Mesothelial cell of epicardium (in vitro differentiated cells): ENCODE measurements around the gene DUSP10. TPM values are rescaled to one million over a fixed set of nuclear protein-coding genes. Genes with fewer than 3 reads are reported as not detected.

Source experiments
- DNase-seq, 2 experiments: peaks; one replicate each; pipeline ENCODE4 v3.0.0; 2021; ENCODE audit warnings: low spot score in 2 of 2; ENCODE audit not compliant: unreplicated experiment in 2 of 2
- H3K27ac Mint-ChIP-seq: 2 replicates; pipeline ENCODE4 v1.8.0; 2021; ENCODE audit warnings: mixed read lengths
- H3K27me3 Mint-ChIP-seq: 2 replicates; pipeline ENCODE4 v1.8.0; 2021; ENCODE audit warnings: low read depth, mixed read lengths
- H3K36me3 Mint-ChIP-seq: 2 replicates; pipeline ENCODE4 v1.8.0; 2021; ENCODE audit warnings: mixed read lengths
- H3K4me1 Mint-ChIP-seq: 2 replicates; pipeline ENCODE4 v1.8.0; 2021; ENCODE audit warnings: mixed read lengths
- H3K4me3 Mint-ChIP-seq: 2 replicates; pipeline ENCODE4 v1.8.0; 2021; ENCODE audit warnings: mild to moderate bottlenecking, moderate library complexity, mixed read lengths
- H3K9me3 Mint-ChIP-seq: 2 replicates; pipeline ENCODE4 v1.8.0; 2021; ENCODE audit warnings: mixed read lengths
- CTCF ChIP-seq: fragments of 200-600 bp; sonication (generic); IDR thresholded peaks from one replicate; pipeline ENCODE4 v1.5.0; 2021; ENCODE audit warnings: antibody characterized with exemption; ENCODE audit not compliant: unreplicated experiment
- total RNA-seq: library from RNA; stranded (reverse); gene quantifications from 3 replicates; pipeline ENCODE4 v1.2.1, GENCODE V29; 2021

The DUSP10 gene
- total RNA-seq, 1 donor from 2014 or later = 4.0 TPM

DNA sequence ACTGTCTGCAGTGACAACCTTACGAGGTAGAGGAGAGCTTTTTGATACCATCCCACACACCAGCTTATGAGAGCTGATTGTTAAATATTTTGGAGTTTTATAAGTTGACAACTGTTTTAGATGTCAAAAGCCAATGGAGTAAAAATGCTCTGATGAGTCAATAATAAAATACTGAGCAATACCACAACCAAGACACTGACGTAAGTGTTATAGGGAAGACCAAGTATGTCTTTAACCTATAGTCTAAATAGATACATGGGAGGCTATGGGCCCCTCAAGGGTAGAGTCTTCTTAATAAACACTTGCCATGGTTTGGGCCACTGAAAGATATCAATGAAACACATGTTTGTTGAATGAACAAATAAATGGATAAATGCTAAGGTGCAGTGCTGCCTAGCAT is 49.2 kb downstream of the DUSP10 start:
- Mint-ChIP-seq H3K4me1 (peaks cover 18% of the 10 kb centered on the region), H3K9me3 (peaks cover 12% of the 10 kb centered on the region), H3K36me3 (no peaks in the 10 kb centered on the region), H3K27me3 (no peaks in the 10 kb centered on the region), H3K4me3 (no peak overlapping the region), H3K27ac (no peak overlapping the region)
- DNase-seq = no peak
- no peak for TF ChIP-seq CTCF

DNA sequence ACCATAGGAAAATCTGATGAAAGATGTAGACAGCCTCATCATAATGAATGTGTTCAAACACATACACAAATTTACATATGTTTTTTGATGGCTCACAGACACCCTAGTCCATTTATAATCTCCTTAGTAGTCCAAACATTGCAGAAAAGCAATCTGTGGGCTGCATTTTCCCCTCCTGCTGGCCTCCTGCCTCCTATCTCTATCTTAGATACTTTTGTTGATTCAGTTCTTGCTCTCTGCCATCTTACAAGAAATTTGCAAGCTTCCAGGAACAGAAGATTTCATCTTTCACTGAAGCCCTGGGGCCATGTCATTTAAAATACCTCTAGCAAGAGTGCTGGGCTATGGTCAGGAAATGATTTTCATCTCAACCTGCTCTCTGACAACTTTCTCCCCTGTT is 50.6 kb downstream of the DUSP10 start:
- Mint-ChIP-seq H3K27ac (no peak overlapping the region), H3K4me3 (no peak overlapping the region), H3K27me3 (no peaks in the 10 kb centered on the region), H3K36me3 (no peaks in the 10 kb centered on the region), H3K4me1 (peaks cover 14% of the 10 kb centered on the region), H3K9me3 (peaks cover 12% of the 10 kb centered on the region)
- DNase-seq = no peak
- TF ChIP-seq CTCF = no peak

DNA sequence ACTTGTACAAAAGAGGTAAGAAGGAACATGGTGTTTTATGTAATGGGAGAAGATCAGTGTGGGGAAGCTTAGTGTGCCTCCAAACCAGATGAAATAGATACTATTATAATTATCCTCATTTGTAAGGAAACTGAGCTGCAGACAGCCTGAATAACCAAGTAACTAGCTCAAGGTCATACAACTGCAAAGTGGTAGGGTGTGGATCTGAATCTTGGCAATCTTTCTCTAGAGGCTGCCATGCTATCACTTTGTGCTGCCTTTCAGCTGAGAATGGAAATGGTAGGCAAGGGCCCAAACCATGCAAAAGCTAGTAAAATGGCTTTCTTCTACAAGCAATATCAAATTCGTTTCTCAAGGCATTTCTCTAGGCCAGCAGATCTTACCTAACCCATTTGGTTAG is 51.0 kb downstream of the DUSP10 start:
- no peak for TF ChIP-seq CTCF
- peaks cover 11% of the 10 kb centered on the region for H3K4me1 Mint-ChIP-seq

DNA sequence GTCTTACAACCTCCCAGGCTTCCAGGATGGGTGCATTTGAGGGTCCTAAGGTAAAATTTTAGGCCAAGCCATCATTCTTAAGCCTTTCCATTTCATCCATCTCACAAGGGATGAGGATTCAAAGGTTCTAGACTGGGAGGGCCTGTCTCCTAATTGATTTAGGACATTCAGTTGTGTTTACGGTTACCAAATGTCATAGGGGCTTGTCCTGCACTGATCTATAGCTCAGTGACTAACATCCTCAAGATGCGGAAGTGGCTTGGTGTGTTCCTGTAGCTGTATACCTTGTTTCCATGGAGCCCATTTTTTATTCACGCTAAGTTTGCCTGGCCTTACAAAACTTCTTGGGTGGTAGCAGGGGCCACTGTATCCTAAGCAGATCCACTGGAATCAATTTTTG is 52.8 kb downstream of the DUSP10 start:
- no peak overlapping the region for H3K4me3 Mint-ChIP-seq
- TF ChIP-seq CTCF = no peak

More for the DNA sequence above, 51.0 kb downstream of the DUSP10 start:
- Mint-ChIP-seq H3K9me3 (peaks cover 12% of the 10 kb centered on the region), H3K27ac (no peak overlapping the region), H3K4me3 (no peak overlapping the region), H3K27me3 (no peaks in the 10 kb centered on the region), H3K36me3 (no peaks in the 10 kb centered on the region)
- DNase-seq = no peak

DNA sequence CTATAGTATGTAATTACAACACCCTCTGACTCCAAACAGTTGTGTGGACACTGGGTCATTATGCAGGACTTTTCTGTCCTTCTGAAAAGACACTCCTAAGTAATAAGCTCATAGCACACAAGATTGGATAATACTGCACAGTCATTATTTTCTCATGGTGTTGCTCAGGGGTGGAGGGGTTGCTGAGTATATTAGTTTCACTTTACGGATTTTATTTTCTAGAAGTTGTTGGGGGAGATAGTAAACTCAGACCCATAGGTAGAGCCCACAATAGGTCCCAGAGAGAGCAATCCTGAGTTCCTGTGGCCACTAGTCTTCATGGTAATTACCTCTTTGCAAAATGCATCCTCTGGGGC is 53.4 kb downstream of the DUSP10 start:
- DNase-seq = no peak
- Mint-ChIP-seq H3K36me3 (no peaks in the 10 kb centered on the region), H3K4me3 (no peak overlapping the region), H3K27ac (no peak overlapping the region), H3K9me3 (peaks cover 8% of the 10 kb centered on the region), H3K27me3 (no peaks in the 10 kb centered on the region), H3K4me1 (peaks cover 8% of the 10 kb centered on the region)
- no peak for TF ChIP-seq CTCF

More for the DNA sequence above, 52.8 kb downstream of the DUSP10 start:
- Mint-ChIP-seq H3K27ac (no peak overlapping the region), H3K27me3 (no peaks in the 10 kb centered on the region), H3K4me1 (peaks cover 8% of the 10 kb centered on the region), H3K9me3 (peaks cover 12% of the 10 kb centered on the region), H3K36me3 (no peaks in the 10 kb centered on the region)
- no peak for DNase-seq

DNA sequence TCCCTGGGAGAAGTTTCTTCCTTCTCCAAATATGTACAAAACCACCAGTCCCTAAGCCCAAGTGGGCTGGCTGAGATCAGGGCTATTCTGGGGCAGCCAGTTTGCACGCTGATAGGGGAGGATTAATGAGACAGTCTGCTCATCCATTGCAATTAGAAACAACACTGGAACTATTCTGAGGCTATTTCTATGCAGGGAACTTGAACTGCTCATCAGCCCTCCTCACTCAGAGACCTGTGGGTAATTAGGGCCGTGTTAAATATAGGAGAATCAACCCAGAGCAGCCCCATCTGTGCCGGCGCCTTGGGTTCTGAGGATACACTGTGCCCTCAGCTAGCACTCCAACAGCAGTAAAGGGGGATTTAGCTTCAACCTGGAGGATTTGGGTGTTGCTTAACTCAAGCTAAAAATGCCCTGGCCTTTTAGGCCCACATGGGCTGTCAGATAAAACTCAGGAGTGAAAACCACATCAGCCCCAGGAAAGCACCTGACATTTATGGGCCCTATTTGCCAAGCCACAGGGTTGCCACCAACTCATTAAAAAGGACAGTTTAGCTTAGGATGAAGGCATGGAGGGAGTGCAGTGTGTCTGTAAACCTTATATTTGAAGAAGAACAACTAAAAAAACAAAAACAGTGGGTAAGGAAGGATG is 53.9 kb downstream of the DUSP10 start:
- no peak overlapping the region for H3K27ac Mint-ChIP-seq
- no peak overlapping the region for H3K4me3 Mint-ChIP-seq
- DNase-seq = no peak
- H3K9me3 Mint-ChIP-seq = peaks cover 3% of the 10 kb centered on the region
- TF ChIP-seq CTCF = no peak
- H3K27me3 Mint-ChIP-seq = no peaks in the 10 kb centered on the region
- peaks cover 8% of the 10 kb centered on the region for H3K4me1 Mint-ChIP-seq
- H3K36me3 Mint-ChIP-seq = no peaks in the 10 kb centered on the region
